IPS-20b (cell line): ENCODE measurements around the gene RNPEP.
"Not testable (repeated sequence)": the region's sequence is repeated elsewhere in the genome, so short reads cannot be mapped to it uniquely, and the experiment has no call there.

Experiments
- H3K27ac ChIP-seq: one replicate; pipeline ENCODE4 v1.5.1; 2013; ENCODE audit warnings: low read length
- H3K27me3 ChIP-seq: 2 replicates; pipeline ENCODE4 v1.6.1; 2013; ENCODE audit warnings: mild to moderate bottlenecking, low read length, inconsistent platforms; ENCODE audit not compliant: insufficient read depth
- H3K36me3 ChIP-seq: 2 replicates; pipeline ENCODE4 v1.6.1; 2013; ENCODE audit warnings: low read depth, mild to moderate bottlenecking, inconsistent platforms, low read length, moderate library complexity; ENCODE audit not compliant: insufficient read depth
- H3K4me1 ChIP-seq: 2 replicates; pipeline ENCODE4 v1.6.1; 2013; ENCODE audit warnings: mild to moderate bottlenecking, control low read depth, inconsistent platforms, low read length, moderate library complexity; ENCODE audit not compliant: insufficient read depth
- H3K4me3 ChIP-seq: 2 replicates; pipeline ENCODE4 v1.5.1; 2013; ENCODE audit warnings: mild to moderate bottlenecking, low read length, inconsistent platforms
- H3K9ac ChIP-seq: 2 replicates; pipeline ENCODE4 v1.6.1; 2013; ENCODE audit warnings: low read depth, mild to moderate bottlenecking, inconsistent platforms, low read length, moderate library complexity
- H3K9me3 ChIP-seq: 2 replicates; pipeline ENCODE4 v1.6.1; 2013; ENCODE audit warnings: mild to moderate bottlenecking, low read depth, low read length, inconsistent platforms; ENCODE audit not compliant: insufficient read depth

RNPEP gene

GRCh38 chr1:202046748-202047708 lies 64.6 kb downstream of the RNPEP start:
- Histone ChIP-seq H3K4me1 (no peaks in the 10 kb centered on the region), H3K9ac (no peak overlapping the region), H3K4me3 (no peak overlapping the region), H3K36me3 (no peaks in the 10 kb centered on the region), H3K9me3 (no peaks in the 10 kb centered on the region), H3K27me3 (no peaks in the 10 kb centered on the region), H3K27ac (no peak overlapping the region)

GRCh38 chr1:202047977-202048376 lies 65.5 kb downstream of the RNPEP start:
- no peaks in the 10 kb centered on the region for H3K4me1 ChIP-seq
- no peak overlapping the region for H3K4me3 ChIP-seq
- H3K27ac ChIP-seq: no peak overlapping the region
- H3K27me3 ChIP-seq: no peaks in the 10 kb centered on the region
- H3K9me3 ChIP-seq: no peaks in the 10 kb centered on the region
- H3K9ac ChIP-seq: no peak overlapping the region
- H3K36me3 ChIP-seq: no peaks in the 10 kb centered on the region

GRCh38 chr1:202049129-202049528 lies 66.7 kb downstream of the RNPEP start:
- H3K36me3 ChIP-seq: no peaks in the 10 kb centered on the region
- H3K27me3 ChIP-seq: no peaks in the 10 kb centered on the region
- H3K9ac ChIP-seq: no peak overlapping the region
- no peaks in the 10 kb centered on the region for H3K9me3 ChIP-seq
- no peak overlapping the region for H3K27ac ChIP-seq
- H3K4me1 ChIP-seq: no peaks in the 10 kb centered on the region
- H3K4me3 ChIP-seq: no peak overlapping the region

GRCh38 chr1:202054094-202054493 lies 71.6 kb downstream of the RNPEP start:
- Histone ChIP-seq H3K4me3 (no peak overlapping the region), H3K27me3 (no peaks in the 10 kb centered on the region), H3K36me3 (no peaks in the 10 kb centered on the region), H3K27ac (no peak overlapping the region), H3K9me3 (no peaks in the 10 kb centered on the region), H3K4me1 (no peaks in the 10 kb centered on the region), H3K9ac (no peak overlapping the region)

- not testable (repeated sequence) for H3K9ac ChIP-seq, H3K4me1 ChIP-seq, H3K4me3 ChIP-seq, H3K27ac ChIP-seq, H3K36me3 ChIP-seq, H3K9me3 ChIP-seq, H3K27me3 ChIP-seq
Measured at GRCh38 chr1:202054673-202055072, 72.2 kb downstream of the RNPEP start.
